ENCODE results near the gene TOX2. TPM values are rescaled to one million over a fixed set of nuclear protein-coding genes. Genes with fewer than 3 reads are reported as not detected.

Gene TOX2
- total RNA-seq, 3 donors from 2014 or later, result 0.66 to 1.1 (median 0.87) TPM

DNA sequence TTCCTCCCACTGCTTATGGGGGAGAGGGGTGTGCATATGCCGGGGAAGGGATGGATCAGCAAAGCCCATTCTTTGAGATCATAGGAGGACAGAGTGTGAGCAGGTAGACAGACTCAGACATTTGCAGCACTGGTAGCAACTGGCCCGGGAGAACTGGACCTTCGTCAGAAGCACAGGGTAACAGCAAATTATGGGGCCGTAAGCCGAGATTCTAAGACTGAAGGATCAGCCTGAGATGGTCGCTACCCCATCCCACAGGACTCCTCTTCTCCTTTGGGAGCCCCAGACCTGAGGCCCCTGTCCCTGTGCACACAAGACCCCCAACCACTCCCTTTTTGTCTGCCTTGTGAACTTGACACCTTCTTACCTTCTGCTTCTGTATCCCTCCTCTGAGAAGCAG, 106.5 kb downstream of the TOX2 start:
- Mint-ChIP-seq H3K36me3 (ENCODE audit: insufficient read depth) (no peaks in the 10 kb centered on the region), H3K9me3 (no peaks in the 10 kb centered on the region), H3K4me1 (ENCODE audit: low read depth) (peaks cover 33% of the 10 kb centered on the region), H3K27me3 (ENCODE audit: low read depth) (peaks cover 11% of the 10 kb centered on the region), H3K4me3 (no peak overlapping the region)
- DNase-seq (no peak), ATAC-seq (no peak)

DNA sequence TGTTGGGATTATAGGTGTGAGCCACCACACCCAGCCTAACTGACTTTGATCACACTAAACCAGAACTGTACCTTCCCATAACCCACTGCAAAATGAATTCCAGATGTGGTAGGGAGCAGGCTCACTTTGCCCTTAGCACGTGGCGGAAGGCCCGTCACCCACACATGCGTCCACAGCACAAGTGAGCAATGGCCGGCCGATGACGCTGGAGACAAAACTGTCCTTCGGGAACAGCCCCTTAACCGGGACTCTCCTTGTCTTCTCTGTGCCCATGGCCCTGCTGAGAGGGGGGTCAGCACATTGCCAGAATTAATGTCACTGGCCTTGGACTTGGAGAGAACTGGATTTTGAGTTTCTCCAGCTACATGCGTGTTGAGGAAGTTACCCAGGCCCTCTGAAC, 107.2 kb downstream of the TOX2 start:
- Mint-ChIP-seq H3K4me3 (no peak overlapping the region), H3K36me3 (ENCODE audit: insufficient read depth) (no peaks in the 10 kb centered on the region), H3K4me1 (ENCODE audit: low read depth) (peaks cover 33% of the 10 kb centered on the region), H3K27me3 (ENCODE audit: low read depth) (peaks cover 11% of the 10 kb centered on the region), H3K9me3 (no peaks in the 10 kb centered on the region)
- DNase-seq, result no peak
- no peak for ATAC-seq

DNA sequence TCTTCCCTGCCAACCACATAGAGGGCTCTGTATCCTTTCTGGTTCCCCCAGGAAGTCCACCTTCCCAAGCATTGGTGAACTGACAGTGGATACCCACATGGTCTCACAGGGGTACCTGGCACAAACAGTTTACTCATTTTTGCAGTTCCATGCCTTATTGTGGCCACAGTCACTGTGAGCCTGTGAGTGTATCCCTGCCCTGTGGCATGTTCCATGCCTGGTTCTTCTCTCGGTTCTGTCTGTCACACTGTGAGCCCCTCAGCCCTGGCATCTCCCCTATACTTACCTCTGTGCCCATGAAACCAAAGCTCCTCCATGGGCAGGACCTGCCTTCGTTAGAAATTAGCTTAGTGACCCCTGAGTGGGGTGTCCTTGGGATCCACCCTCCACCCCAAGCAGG, 107.8 kb downstream of the TOX2 start:
- ATAC-seq, result no peak

DNA sequence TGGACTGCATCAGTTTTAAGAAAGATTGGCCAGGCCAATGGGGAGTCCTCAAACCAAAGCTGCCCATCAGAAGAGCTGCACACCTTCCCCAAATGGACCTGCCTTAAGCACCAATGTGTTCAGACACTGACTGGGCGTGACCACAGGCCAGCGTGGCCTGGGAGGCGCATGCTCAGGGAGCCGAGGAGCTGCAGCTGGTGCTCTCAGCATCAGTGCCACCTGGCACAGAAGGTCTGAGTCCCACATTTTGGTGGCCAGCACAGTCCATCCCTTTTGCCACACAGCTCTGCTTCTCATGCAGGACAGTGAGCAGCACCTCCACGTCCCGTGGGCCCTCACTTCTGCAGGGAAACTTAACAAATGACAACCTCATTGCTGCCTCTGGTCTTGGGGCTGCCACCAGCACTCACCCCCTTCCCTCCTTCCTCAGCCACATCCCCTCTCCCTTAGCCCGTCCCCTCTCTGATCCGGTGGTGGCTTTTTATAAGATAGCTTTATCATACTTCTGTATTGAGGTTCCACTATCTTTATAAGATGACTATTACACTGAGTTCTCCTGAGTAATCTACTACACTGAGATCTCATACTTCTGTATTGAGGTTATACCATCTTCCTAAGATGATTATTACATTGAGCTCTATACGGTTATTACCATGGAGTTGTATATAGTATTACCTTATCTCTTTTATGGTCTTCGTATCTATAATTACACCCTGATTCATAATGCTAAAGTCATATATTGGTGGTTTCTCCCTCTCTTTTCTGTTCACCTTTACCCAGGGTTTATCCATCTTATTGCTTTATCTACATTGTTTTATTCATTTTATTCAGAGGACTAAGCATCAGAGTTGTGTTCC, 109.1 kb downstream of the TOX2 start:
- H3K36me3 Mint-ChIP-seq (ENCODE audit: insufficient read depth), result no peaks in the 10 kb centered on the region
- peaks cover 10% of the 10 kb centered on the region for H3K27me3 Mint-ChIP-seq (ENCODE audit: low read depth)
- DNase-seq (no peak), ATAC-seq (no peak)
- H3K4me1 Mint-ChIP-seq (ENCODE audit: low read depth), result peaks cover 39% of the 10 kb centered on the region
- no peaks in the 10 kb centered on the region for H3K9me3 Mint-ChIP-seq
- H3K4me3 Mint-ChIP-seq, result no peak overlapping the region

More for the DNA sequence above, 107.8 kb downstream of the TOX2 start:
- peaks cover 33% of the 10 kb centered on the region for H3K4me1 Mint-ChIP-seq (ENCODE audit: low read depth)
- no peak for DNase-seq
- H3K27me3 Mint-ChIP-seq (ENCODE audit: low read depth), result peaks cover 10% of the 10 kb centered on the region
- no peaks in the 10 kb centered on the region for H3K36me3 Mint-ChIP-seq (ENCODE audit: insufficient read depth)
- no peaks in the 10 kb centered on the region for H3K9me3 Mint-ChIP-seq
- no peak overlapping the region for H3K4me3 Mint-ChIP-seq

DNA sequence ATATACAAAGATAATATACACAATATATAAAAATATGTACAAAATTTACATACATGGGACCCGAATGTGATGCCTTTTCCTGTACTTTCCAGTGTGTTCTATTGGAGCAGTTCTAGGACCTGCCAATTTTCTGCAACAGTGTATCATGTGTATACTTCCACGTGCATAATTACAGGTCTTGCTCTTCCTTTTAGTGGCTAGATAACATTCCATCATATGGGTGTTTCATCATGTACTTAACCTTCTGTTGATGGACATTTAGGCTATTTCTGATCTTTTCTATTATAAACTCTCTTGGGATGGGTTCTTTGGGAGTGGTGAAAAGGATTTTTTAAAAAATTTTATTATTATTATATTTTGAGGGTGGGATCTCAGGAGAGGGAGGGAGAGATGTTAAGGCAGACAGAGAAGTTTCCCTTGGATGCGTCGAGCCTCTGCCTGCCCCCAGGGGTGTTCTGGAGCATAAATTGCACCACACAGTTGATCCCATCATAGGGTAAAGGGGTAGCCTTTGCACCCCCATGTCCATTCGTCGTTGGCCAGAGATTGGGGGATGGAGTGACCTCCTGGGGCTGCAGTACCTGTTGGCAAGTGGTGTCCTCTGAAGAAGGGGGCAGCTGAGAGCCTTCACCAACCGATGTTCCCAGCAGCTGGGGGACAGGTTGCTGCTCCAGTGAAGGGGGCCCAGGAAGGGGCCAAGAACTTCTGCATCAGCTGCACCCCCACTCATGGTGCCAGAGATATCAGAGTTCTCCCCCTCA, 110.3 kb downstream of the TOX2 start:
- H3K36me3 Mint-ChIP-seq (ENCODE audit: insufficient read depth), result no peaks in the 10 kb centered on the region
- H3K4me3 Mint-ChIP-seq, result no peak overlapping the region
- no peak for ATAC-seq
- H3K9me3 Mint-ChIP-seq, result no peaks in the 10 kb centered on the region
- peaks cover 14% of the 10 kb centered on the region for H3K27me3 Mint-ChIP-seq (ENCODE audit: low read depth)
- H3K4me1 Mint-ChIP-seq (ENCODE audit: low read depth), result peaks cover 39% of the 10 kb centered on the region
- no peak for DNase-seq

DNA sequence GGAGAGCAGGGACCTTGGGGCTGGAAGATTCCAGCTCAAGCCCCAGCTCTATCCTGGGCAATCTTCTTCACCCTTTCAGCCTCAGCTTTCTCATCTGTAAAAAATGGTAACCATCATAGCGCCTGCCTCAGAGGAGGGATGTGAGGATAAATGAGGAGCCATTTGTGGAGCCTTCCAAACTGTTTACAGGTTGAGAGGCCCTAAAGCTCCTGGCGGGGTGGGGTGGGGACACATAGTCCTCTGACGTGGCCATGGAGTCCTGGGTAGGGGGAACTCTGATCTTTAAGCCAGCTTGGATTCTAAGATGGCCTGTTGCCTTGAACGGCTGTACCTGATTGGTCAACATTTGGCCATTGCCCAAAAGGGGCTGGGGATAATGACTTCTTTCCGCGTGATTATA, 111.1 kb downstream of the TOX2 start:
- Mint-ChIP-seq H3K27me3 (ENCODE audit: low read depth) (peaks cover 14% of the 10 kb centered on the region), H3K36me3 (ENCODE audit: insufficient read depth) (no peaks in the 10 kb centered on the region), H3K4me3 (no peak overlapping the region), H3K4me1 (ENCODE audit: low read depth) (peaks cover 36% of the 10 kb centered on the region), H3K9me3 (no peaks in the 10 kb centered on the region)
- DNase-seq (no peak), ATAC-seq (no peak)

DNA sequence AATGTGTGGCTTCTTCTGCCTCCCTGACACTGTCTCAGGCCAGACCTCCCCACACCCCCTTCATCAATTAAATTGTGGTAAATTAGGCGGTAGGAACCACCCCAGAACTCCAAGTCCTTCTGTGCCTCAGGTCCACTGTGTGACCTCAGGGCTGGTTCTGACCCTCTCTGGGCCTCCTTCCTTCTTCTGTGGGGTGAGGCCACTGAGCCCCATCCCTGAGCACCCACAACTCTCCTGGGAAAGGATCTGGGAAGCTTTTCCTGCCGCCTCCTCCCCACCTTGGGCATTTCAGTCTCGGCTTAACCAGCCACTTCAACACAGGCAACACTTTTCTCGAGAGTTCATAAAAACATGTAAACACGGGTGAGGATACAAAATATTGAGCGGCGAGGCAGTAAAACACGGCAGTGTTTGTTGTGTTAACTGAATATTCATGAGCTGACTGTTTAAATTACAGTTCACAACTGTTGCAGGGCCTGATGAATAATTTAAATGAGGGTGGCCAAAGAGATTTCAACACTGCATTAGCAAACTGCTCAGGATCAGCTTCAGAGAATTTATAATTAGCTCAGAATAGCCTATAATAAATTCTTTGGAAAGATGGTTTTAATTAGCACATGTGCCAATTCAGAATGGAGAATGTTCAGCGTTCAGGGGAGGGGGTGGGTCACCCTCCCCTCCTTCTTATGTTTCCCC, 112.1 kb downstream of the TOX2 start:
- Mint-ChIP-seq H3K27me3 (ENCODE audit: low read depth) (peaks cover 11% of the 10 kb centered on the region), H3K9me3 (no peaks in the 10 kb centered on the region), H3K36me3 (ENCODE audit: insufficient read depth) (no peaks in the 10 kb centered on the region), H3K4me1 (ENCODE audit: low read depth) (peaks cover 30% of the 10 kb centered on the region), H3K4me3 (no peak overlapping the region)
- ATAC-seq (no peak), DNase-seq (no peak)

DNA sequence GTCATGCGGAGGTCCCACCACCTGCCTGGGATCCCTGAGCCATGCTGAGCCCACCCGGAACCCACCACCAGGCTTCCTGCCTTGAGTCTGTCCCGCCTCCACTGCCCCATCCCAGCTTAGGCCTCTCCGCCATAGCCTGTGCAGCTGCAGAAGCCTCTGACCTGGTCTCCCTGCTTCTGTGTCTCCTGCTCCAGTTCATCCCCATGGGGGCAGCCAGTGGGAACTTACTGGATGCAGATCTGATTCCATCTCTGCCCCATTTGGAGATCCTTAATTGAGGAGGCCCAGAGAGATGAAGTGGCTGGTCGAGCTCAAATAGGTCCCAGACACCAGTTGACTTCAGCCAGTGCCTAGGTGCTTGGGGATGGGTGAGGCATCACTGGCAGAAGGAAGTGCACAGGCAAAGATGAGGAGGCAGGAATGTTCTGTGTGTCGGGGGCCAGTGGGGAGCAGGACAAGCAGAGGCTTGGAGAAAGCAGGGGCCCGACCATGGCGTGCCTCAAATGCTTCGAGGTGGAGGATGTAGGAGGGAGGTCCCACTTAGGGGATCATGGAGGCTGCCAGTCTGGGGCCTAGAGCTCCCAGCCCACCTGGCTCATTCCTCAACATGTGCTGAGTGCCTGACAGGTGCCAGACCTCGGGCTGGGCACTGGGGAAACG, 112.8 kb downstream of the TOX2 start:
- H3K4me3 Mint-ChIP-seq, result no peak overlapping the region
- H3K4me1 Mint-ChIP-seq (ENCODE audit: low read depth), result peaks cover 30% of the 10 kb centered on the region
- H3K36me3 Mint-ChIP-seq (ENCODE audit: insufficient read depth), result no peaks in the 10 kb centered on the region

DNA sequence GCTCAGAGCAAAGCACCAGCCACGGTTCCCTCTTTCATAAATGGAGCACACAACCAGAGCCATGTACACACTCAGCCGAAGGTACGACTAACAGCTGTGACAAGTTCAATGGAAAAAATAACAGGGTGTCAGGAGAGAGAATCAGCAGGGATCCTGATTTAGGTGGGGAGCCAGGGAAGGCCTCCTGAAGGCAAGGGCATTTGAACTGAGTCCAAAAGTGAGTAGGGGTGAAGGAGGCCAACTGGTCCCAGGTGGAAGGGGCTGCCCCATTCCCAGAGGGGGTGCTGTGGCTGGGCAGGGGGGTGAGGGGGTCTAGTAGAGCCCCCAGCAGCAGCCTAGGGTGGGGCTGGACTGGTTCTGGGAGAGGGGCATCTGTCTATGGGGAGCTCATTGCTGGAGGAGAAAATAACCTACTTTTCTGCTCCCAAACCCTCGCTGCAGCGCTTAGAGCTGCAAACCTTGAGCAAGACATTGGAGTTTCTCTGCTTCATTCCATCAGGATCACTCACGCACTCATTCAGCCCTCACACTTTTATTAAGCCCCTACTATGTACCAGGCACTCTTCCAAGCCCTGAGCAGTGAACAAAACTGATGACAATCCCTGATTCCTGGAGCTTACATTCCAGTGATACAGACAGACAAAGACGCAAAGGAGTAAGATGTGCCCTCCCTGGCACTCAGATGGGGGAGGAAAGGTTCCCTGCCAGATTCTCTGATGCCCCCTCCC, 113.5 kb downstream of the TOX2 start:
- H3K27me3 Mint-ChIP-seq (ENCODE audit: low read depth), result peaks cover 7% of the 10 kb centered on the region
- no peaks in the 10 kb centered on the region for H3K36me3 Mint-ChIP-seq (ENCODE audit: insufficient read depth)
- peaks cover 30% of the 10 kb centered on the region for H3K4me1 Mint-ChIP-seq (ENCODE audit: low read depth)
- DNase-seq (no peak), ATAC-seq (no peak)
- H3K4me3 Mint-ChIP-seq, result no peak overlapping the region
- H3K9me3 Mint-ChIP-seq, result no peaks in the 10 kb centered on the region

More for the DNA sequence above, 112.8 kb downstream of the TOX2 start:
- DNase-seq (no peak), ATAC-seq (no peak)
- Mint-ChIP-seq H3K9me3 (no peaks in the 10 kb centered on the region), H3K27me3 (ENCODE audit: low read depth) (peaks cover 11% of the 10 kb centered on the region)

DNA sequence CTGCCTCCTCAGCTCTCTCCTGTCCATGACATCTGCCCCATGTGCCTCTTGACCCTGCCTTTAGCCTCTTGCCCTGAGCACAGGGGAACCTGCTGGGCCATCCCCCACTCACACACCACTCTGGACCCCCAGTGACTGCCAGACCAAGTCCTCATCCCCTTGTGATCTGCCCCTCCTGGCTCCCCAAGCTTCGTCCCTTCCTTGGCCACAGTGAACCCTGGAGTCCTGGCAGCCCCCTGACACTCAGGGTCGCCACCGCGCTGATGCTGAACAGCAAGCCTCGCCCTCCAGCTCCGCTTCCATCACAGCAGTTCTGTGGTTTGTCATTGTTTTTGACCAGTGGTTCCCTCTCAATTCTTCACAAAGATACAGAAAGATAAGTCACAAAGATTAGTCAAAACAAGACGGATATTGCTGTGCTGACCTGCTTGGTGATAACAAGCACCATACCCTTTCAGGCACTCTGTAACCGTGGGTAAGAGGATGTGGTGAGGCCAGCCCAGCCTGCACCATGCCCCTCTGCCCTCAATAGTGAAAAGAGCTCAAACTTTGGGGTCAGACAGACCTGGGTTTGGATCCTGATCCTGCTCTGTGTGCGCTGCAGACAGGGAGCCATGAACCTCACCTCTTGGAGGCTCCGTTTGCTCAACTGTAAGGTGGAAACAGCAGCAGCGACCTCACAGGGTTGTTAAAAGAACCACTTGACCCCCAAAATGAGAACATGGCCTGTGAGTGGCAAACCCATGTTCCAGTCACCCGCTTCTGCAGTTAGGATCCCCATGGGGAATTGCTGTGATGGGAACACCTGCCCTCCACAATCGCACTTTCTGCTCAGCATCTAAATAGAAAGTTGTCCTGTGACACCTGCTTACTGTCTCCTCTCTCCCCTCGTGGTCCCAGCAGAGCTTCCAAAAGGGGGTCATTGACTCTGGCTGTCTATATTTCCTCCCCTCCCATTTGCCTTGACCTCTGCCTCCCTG, 114.5 kb downstream of the TOX2 start:
- H3K9me3 Mint-ChIP-seq, result no peaks in the 10 kb centered on the region
- H3K4me1 Mint-ChIP-seq (ENCODE audit: low read depth), result peaks cover 33% of the 10 kb centered on the region
- H3K36me3 Mint-ChIP-seq (ENCODE audit: insufficient read depth), result no peaks in the 10 kb centered on the region
- peak overlapping the region; percentile 50 for H3K4me3 Mint-ChIP-seq
- H3K27me3 Mint-ChIP-seq (ENCODE audit: low read depth), result peaks cover 7% of the 10 kb centered on the region
- ATAC-seq (peak; percentile 90 to 91), DNase-seq (no peak)

DNA sequence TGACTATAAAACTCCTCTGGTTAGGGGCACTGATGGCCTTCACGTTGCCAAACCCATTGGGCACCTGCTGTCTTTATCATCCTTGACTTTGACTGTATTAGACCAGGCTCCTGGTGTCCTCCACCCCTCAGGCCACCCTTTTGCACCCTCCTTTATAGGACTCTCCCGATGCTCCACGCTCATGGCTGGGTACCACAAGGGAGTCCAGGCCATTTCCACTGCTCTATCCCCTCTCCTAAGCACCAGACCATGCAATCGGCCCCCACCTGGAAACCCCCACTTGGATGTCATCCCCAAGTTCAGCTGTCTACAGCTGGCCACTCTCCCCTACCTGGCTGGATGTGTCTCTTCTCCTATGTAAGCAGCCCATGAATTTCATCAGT, 115.2 kb downstream of the TOX2 start:
- no peaks in the 10 kb centered on the region for H3K36me3 Mint-ChIP-seq (ENCODE audit: insufficient read depth)
- peaks cover 7% of the 10 kb centered on the region for H3K27me3 Mint-ChIP-seq (ENCODE audit: low read depth)
- H3K4me3 Mint-ChIP-seq, result no peak overlapping the region
- ATAC-seq, result no peak
- no peaks in the 10 kb centered on the region for H3K9me3 Mint-ChIP-seq
- peaks cover 33% of the 10 kb centered on the region for H3K4me1 Mint-ChIP-seq (ENCODE audit: low read depth)
- DNase-seq, result no peak

DNA sequence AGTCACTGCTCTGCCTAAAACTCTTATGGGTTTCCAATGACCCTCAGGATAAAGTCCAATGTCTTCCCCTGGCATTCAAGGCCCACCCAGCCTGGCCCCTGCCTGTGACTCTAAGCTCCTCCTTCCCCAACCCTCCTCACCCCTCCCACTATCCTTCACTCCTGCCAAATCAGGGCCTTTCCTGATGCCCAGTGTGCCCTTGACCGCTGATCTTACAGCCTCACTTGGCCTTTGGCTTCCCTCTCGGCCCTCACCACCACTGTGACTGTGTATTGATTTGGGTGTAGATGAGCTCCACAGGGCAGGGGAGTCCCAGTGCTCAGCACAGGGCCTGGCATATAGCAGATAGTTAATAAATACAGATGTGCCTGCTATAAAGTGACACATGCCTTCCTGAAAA, 115.7 kb downstream of the TOX2 start:
- DNase-seq (no peak), ATAC-seq (no peak)
- Mint-ChIP-seq H3K27me3 (ENCODE audit: low read depth) (peaks cover 4% of the 10 kb centered on the region), H3K9me3 (no peaks in the 10 kb centered on the region), H3K4me3 (no peak overlapping the region), H3K4me1 (ENCODE audit: low read depth) (peaks cover 36% of the 10 kb centered on the region), H3K36me3 (ENCODE audit: insufficient read depth) (no peaks in the 10 kb centered on the region)

Data from activated T-cell treated with anti-CD3 and anti-CD28 coated beads, Interleukin-2, amount 50 U/mL, for 4 hours (primary cell).